ENCODE measurements around the gene TRAP1.

The TRAP1 gene

DNA sequence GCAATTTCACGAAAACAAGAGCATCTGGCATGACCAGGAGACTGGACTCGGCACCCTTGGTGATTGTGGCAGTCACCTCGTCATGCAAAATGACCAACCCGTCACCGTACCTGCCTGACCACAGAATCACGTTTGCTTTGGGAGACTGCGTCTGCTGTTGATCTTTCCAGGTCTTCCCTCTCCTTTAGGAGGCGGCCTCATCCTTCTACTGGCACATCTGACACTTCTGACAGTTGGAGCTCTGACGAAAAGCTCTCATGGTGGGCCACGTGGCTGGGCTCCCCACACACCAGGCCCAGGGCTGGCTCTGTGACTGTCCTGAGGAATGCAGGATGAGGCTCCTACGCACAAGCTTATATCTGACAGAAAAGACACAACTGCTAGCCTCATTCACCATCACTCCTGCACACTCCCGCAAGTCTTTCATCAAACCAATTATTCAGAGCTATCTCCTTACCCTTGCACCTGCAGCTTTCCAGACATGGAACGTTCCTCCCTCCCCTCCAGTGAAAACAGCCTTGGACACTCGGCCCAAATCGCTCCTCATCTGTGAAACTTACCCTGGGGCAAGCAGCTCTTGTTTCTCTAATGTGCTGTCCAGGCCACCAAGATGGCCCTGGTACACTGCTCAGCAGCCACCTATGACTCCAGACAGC lies 3.6 kb downstream of the TRAP1 start:
- no peaks in the 10 kb centered on the region for H3K9me3 Mint-ChIP-seq
- H3K36me3 Mint-ChIP-seq: peaks cover 21 to 36% of the 10 kb centered on the region in 2 donors
- no peak overlapping the region for H3K4me3 Mint-ChIP-seq
- peaks cover 17 to 49% of the 10 kb centered on the region in 2 donors for H3K4me1 Mint-ChIP-seq
- no peaks in the 10 kb centered on the region for H3K27me3 Mint-ChIP-seq
- DNase-seq: no peak
- no peak overlapping the region for H3K27ac Mint-ChIP-seq
- no peak for ATAC-seq (replicated peaks)

DNA sequence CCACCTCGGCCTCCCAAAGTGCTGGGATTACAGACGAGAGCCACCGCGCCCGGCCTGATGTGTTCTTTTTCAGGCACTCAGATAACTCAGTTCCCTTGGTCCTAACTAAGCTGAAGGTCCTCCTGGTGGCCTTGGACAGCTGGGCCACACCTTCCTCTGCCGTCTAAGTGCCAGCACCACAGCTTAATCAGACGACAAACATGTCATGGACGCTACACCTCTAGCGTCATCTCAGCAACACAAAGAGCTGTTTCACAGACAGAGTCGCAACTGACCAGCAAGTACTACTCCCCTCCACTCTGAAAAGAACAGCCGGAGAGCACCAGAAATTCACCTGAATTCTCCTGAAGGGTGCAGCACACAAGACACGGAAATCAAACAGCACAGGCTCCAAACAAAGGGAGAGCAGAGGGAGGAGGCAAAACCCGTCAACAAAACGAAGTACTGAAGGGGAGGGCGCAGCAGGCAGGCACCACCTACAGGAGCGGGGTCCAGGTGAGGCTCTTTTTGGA lies 4.4 kb downstream of the TRAP1 start:
- no peak for DNase-seq
- Mint-ChIP-seq H3K4me1 (peaks cover 13 to 43% of the 10 kb centered on the region in 2 donors), H3K27me3 (no peaks in the 10 kb centered on the region), H3K27ac (no peak overlapping the region), H3K36me3 (peaks cover 21 to 36% of the 10 kb centered on the region in 2 donors), H3K4me3 (no peak overlapping the region), H3K9me3 (no peaks in the 10 kb centered on the region)
- ATAC-seq (replicated peaks): no peak

GRCh38 chr16:3706253-3707012 lies 10.9 kb downstream of the TRAP1 start:
- H3K4me3 Mint-ChIP-seq: no peak overlapping the region
- no peaks in the 10 kb centered on the region for H3K9me3 Mint-ChIP-seq
- H3K27me3 Mint-ChIP-seq: no peaks in the 10 kb centered on the region
- H3K36me3 Mint-ChIP-seq: peaks cover 24 to 30% of the 10 kb centered on the region in 2 donors
- H3K27ac Mint-ChIP-seq: no peak overlapping the region
- peaks cover 5 to 8% of the 10 kb centered on the region in 2 donors for H3K4me1 Mint-ChIP-seq
- no peak for DNase-seq
- no peak for ATAC-seq (replicated peaks)

- Mint-ChIP-seq H3K27me3 (no peaks in the 10 kb centered on the region), H3K9me3 (no peaks in the 10 kb centered on the region), H3K4me1 (peaks cover 9 to 22% of the 10 kb centered on the region in 2 donors), H3K36me3 (peaks cover 24 to 36% of the 10 kb centered on the region in 2 donors), H3K27ac (peak overlapping the region; percentile 47), H3K4me3 (no peak overlapping the region)
- DNase-seq: no peak
- no peak for ATAC-seq (replicated peaks)
Observed at GRCh38 chr16:3702082-3702481, 15.2 kb downstream of the TRAP1 start.

DNA sequence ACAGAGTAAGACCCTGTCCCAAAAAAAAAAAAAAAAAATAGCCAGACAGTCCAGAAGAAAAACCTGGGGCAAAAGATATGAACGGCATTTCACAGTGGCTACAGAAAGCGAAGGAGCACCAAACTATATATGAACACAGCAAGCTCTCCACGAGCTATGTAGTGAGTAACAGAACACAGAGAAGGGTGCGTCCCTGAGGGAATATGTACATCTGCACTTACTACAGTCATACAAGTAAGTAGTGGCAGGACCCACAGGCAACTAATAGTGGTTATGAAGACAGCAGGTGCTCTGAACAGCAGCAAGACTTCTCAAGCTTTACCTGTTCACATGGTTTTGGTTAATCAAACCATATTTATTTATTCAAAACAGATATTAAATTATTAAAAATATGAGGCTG lies 15.8 kb downstream of the TRAP1 start:
- peaks cover 21 to 32% of the 10 kb centered on the region in 2 donors for H3K36me3 Mint-ChIP-seq
- no peak overlapping the region for H3K4me3 Mint-ChIP-seq
- peaks cover 8 to 22% of the 10 kb centered on the region in 2 donors for H3K4me1 Mint-ChIP-seq
- DNase-seq (no peak), ATAC-seq (replicated peaks) (peak in 1 of 2 donors; percentile 29)
- H3K27ac Mint-ChIP-seq: peak overlapping the region; percentile 47
- H3K9me3 Mint-ChIP-seq: no peaks in the 10 kb centered on the region
- H3K27me3 Mint-ChIP-seq: no peaks in the 10 kb centered on the region

DNA sequence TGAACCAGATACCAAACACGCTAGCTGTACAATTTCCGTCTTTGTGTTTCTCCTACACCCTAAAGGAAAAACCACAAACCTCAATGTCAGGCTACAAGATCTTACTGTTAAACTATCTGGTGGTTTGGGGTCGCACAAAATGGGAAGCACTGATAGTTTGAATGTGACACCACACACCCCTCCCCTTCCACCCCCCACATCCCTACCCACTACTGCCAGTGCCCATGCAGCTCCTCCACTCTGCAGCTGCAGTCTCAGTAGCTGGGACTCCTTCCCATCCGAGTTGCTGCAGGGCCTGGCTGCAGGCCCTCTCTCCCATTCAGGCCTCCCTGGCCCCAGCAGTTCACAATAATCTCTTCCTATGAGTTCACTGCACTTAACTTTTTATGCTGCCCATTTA lies 18.4 kb downstream of the TRAP1 start:
- ATAC-seq (replicated peaks) (peak; percentile 41 to 56), DNase-seq (no peak)
- Mint-ChIP-seq H3K4me1 (peaks cover 16 to 32% of the 10 kb centered on the region in 2 donors), H3K4me3 (no peak overlapping the region), H3K9me3 (no peaks in the 10 kb centered on the region), H3K27me3 (no peaks in the 10 kb centered on the region), H3K36me3 (peaks cover 33 to 43% of the 10 kb centered on the region in 2 donors), H3K27ac (no peak overlapping the region)

DNA sequence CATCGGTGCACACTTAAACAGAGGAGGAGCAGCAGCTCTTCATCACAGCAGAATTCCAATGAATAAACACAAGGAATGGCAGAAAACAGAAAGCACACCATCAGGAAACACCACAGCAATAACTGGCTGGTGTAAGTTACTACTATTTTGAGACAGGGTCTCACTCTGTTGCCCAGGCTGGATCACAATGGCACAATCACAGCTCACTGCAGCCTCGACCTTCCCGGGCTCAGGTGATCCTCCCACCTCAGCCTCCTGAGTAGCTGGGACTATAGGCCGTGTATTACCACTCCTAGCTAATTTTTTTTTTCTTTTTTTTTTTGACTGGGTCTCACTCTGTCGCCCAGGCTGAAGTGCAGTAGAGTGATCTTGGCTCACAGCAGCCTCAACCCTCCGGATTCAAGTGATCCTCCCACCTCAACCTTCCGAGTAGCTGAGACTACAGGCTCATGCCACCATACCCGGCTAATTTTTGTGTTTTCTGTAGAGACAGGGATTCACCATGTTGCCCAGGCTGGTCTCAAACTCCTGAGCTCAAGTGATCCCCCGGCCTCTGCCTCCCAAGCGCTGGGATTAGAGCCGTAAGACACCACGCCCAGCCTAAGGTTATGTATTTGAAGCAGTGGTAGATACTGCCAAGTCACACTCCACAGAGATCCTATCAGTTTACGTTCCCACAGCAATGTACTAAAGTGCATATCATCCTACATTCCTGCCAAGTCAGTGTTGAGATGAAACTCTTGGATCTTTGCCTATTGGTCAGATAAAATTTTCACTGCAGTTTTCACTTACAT lies 20.7 kb downstream of the TRAP1 start:
- DNase-seq (no peak), ATAC-seq (replicated peaks) (no peak)
- Mint-ChIP-seq H3K4me3 (no peak overlapping the region), H3K27me3 (no peaks in the 10 kb centered on the region), H3K27ac (no peak overlapping the region), H3K9me3 (no peaks in the 10 kb centered on the region), H3K36me3 (peaks cover 28 to 39% of the 10 kb centered on the region in 2 donors), H3K4me1 (peaks cover 16 to 32% of the 10 kb centered on the region in 2 donors)

DNA sequence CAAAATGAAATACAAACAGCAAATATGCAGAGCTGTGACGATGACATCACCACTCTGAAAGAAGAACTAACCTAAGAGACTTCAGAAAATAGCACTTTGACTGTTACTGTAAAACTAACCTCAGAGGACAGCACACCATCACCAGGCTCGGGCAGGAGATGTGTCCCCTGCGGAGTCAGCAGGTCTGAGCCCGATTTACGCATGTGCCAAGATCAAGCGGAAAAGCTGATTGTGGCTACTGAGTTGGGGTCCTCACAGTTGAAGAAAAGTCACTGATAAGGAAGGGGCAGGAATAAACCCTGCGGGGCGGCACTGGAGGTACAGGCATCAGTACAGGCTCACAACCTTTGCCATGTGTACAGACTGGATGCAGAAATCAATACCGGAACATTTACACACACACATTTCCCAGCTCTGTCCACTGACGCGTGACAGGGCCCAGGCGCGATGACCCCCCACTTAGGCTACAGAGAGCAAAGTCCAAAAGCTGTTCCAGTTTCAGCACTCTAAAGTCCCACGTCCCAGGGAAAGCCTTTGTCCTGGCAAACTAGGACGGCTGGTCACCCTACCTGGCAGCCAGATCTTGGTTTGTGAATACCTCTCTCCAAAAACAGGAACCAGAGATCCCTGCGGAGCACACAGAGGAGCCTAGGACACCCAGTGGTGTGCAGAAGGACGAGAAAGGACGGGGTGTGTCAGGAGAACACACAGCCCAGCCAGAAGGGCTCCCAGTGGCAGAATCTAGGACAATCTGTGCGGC lies 21.5 kb downstream of the TRAP1 start:
- Mint-ChIP-seq H3K27me3 (no peaks in the 10 kb centered on the region), H3K4me1 (peaks cover 16 to 34% of the 10 kb centered on the region in 2 donors), H3K36me3 (peaks cover 23 to 33% of the 10 kb centered on the region in 2 donors), H3K4me3 (no peak overlapping the region), H3K27ac (peak overlapping the region; percentile 44), H3K9me3 (no peaks in the 10 kb centered on the region)
- peak in 1 of 2 donors; percentile 65 for ATAC-seq (replicated peaks)
- DNase-seq: no peak

DNA sequence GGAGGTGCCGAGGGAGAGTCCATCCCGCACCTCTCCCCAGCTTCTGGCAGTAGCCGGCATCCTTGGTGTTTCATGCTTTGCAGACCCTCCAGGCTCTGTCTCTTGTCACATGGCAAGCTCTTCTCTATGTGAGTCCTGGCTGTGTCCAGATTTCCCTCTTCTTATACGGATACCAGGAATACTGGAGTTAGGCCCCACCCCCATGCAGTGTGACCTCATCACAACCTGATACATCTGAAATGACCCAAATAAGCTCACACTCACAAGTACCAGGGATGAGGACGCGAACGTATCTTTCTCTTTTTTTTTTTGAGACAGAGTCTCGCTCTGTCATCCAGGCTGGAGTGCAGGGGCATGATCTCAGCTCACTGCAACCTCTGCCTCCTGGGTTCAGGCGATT lies 23.3 kb downstream of the TRAP1 start:
- Mint-ChIP-seq H3K27me3 (no peaks in the 10 kb centered on the region), H3K36me3 (peaks cover 25 to 39% of the 10 kb centered on the region in 2 donors), H3K4me3 (no peak overlapping the region), H3K9me3 (no peaks in the 10 kb centered on the region), H3K4me1 (peaks cover 20 to 31% of the 10 kb centered on the region in 2 donors), H3K27ac (peak overlapping the region; percentile 56)
- no peak for ATAC-seq (replicated peaks)
- no peak for DNase-seq

DNA sequence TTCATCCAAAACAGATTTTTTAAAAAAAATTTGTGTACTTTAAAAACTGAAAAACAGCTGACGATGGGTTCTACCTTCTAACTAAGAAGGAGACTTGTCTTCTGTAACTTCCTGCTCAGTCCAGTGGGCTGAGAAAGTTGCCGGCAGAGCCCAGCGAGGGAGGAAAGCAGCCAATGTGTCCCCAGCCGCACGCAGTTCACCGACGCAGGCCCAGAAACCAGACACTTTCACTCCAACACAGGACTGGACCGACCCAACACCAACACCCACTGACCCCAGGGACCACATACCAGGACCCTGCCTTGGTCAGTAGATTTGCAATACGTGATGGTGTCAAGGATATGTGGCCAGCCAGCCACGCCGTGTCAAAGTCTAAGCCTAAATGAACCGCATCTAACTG lies 25.6 kb downstream of the TRAP1 start:
- no peak overlapping the region for H3K4me3 Mint-ChIP-seq
- ATAC-seq (replicated peaks) (no peak), DNase-seq (no peak)
- no peaks in the 10 kb centered on the region for H3K27me3 Mint-ChIP-seq
- no peaks in the 10 kb centered on the region for H3K9me3 Mint-ChIP-seq
- H3K4me1 Mint-ChIP-seq: peaks cover 22 to 28% of the 10 kb centered on the region in 2 donors
- peaks cover 41 to 49% of the 10 kb centered on the region in 2 donors for H3K36me3 Mint-ChIP-seq
- no peak overlapping the region for H3K27ac Mint-ChIP-seq

- ATAC-seq (replicated peaks) (no peak), DNase-seq (no peak)
- no peak overlapping the region for H3K4me3 Mint-ChIP-seq
- H3K27me3 Mint-ChIP-seq: no peaks in the 10 kb centered on the region
- H3K36me3 Mint-ChIP-seq: peaks cover 40 to 50% of the 10 kb centered on the region in 2 donors
- H3K9me3 Mint-ChIP-seq: no peaks in the 10 kb centered on the region
- H3K4me1 Mint-ChIP-seq: peaks cover 20 to 25% of the 10 kb centered on the region in 2 donors
- peak overlapping the region; percentile 67 for H3K27ac Mint-ChIP-seq
Observed at GRCh38 chr16:3690980-3691720, 26.2 kb downstream of the TRAP1 start.

DNA sequence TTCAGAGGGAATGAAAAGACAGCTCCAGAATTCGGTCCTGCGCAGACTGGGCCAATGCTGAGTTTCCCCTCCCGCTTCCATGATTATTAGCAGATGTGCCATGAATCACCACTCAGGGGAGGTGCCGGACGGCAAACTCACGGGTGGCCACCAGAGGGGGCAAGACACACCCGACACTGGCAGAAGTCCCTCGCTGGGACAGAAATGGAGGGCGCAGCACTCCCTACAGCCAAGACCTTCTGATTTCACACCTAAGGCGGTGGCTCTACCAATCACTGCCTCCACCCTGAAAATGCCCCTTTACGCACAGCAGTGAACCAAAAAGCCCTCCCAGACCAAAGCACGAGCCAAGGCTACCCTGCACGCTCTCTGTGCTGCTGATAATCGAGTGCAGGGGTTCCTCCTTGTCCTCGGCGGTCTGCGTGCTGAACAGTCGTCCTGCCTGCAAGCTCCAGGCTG lies 26.8 kb downstream of the TRAP1 start:
- Mint-ChIP-seq H3K27me3 (no peaks in the 10 kb centered on the region), H3K27ac (peak overlapping the region; percentile 67), H3K9me3 (no peaks in the 10 kb centered on the region), H3K36me3 (peaks cover 38 to 49% of the 10 kb centered on the region in 2 donors), H3K4me3 (peak overlapping the region in 1 of 2 donors; percentile 2), H3K4me1 (peaks cover 14 to 18% of the 10 kb centered on the region in 2 donors)
- DNase-seq (peak; percentile 76), ATAC-seq (replicated peaks) (peak; percentile 98 to 99)

DNA sequence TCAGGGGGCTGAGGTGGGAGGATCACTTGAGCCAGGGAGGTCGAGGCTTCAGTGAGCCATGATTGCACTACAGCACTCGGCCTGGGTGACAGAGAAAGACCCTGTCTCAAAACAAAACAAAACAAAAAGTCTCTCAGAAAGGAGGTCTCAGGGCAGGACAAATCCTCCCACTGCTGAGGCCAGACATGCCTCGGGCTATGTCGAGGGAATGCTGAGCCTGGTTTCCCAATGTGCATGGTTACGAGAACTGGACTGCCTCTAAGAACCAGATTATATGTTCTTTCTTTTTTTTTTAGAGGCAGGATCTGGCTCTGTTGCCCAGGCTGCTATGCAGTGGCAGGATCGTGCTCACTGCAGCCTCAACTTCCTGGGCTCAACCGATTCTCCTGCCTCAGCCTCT lies 27.6 kb downstream of the TRAP1 start:
- peaks cover 10 to 11% of the 10 kb centered on the region in 2 donors for H3K4me1 Mint-ChIP-seq
- no peak overlapping the region for H3K27ac Mint-ChIP-seq
- H3K9me3 Mint-ChIP-seq: no peaks in the 10 kb centered on the region
- ATAC-seq (replicated peaks) (no peak), DNase-seq (no peak)
- H3K4me3 Mint-ChIP-seq: no peak overlapping the region
- H3K36me3 Mint-ChIP-seq: peaks cover 37 to 48% of the 10 kb centered on the region in 2 donors
- no peaks in the 10 kb centered on the region for H3K27me3 Mint-ChIP-seq
